HepG2 (cell line): ENCODE data around the gene NDRG3. TPM values are rescaled to one million over a fixed set of nuclear protein-coding genes. Genes with fewer than 3 reads are reported as not detected.
A peak's percentile ranks its signal among the peaks of the same experiment; 100 is the strongest.

Experiments
- ARHGAP35 ChIP-seq: sonication (generic); formaldehyde crosslinking; IDR thresholded peaks from 2 replicates; pipeline ENCODE4 v1.9.0; 2022; ENCODE audit warnings: mild to moderate bottlenecking, inconsistent platforms, moderate library complexity, missing genetic modification reagents, borderline replicate concordance
- BCL3 ChIP-seq: sonication (generic); formaldehyde crosslinking; IDR thresholded peaks from 2 replicates; pipeline ENCODE4 v1.5.1; 2020; ENCODE audit warnings: mild to moderate bottlenecking, missing genetic modification reagents, moderate library complexity
- E2F2 ChIP-seq: sonication (generic); formaldehyde crosslinking; IDR thresholded peaks from 2 replicates; pipeline ENCODE4 v1.4.0; 2020; ENCODE audit warnings: missing genetic modification reagents, borderline replicate concordance
- ELF3 ChIP-seq: IDR thresholded peaks from 2 replicates; pipeline ENCODE4 v1.6.1; 2016; ENCODE audit warnings: missing genetic modification reagents, missing compliant biosample characterization
- ETV5 ChIP-seq: IDR thresholded peaks from 2 replicates; pipeline ENCODE4 v1.6.1; 2018; ENCODE audit warnings: missing biosample characterization, missing genetic modification reagents, inconsistent platforms, borderline replicate concordance
- GFI1 ChIP-seq: sonication (generic); formaldehyde crosslinking; IDR thresholded peaks from 2 replicates; pipeline ENCODE4 v1.5.0; 2020; ENCODE audit warnings: missing genetic modification reagents, mild to moderate bottlenecking, borderline replicate concordance
- HNRNPLL ChIP-seq: fragments of 200-400 bp; formaldehyde crosslinking; IDR thresholded peaks from 2 replicates; pipeline ENCODE4 v1.6.1; 2017; ENCODE audit warnings: mild to moderate bottlenecking, low read depth, low read length; ENCODE audit not compliant: poor library complexity, severe bottlenecking
- KLF16 ChIP-seq, 2 experiments: sonication (generic) in 1 of 2; formaldehyde crosslinking in 1 of 2; IDR thresholded peaks; 2 replicates each; pipeline versions ENCODE4 v1.6.1 to v1.8.0; 2016 to 2023; ENCODE audit warnings: missing genetic modification reagents in 2 of 2, missing compliant biosample characterization in 1 of 2
- MBD4 ChIP-seq: IDR thresholded peaks from 2 replicates; pipeline ENCODE4 v1.6.1; 2012; ENCODE audit warnings: low read length, inconsistent platforms, borderline replicate concordance
- NONO ChIP-seq, 2 experiments: fragments of 450-650 bp in 1 of 2; sonication (generic) in 1 of 2; formaldehyde crosslinking in 1 of 2; IDR thresholded peaks in 1 of 2; conservative IDR thresholded peaks in 1 of 2; 2 replicates each; pipeline versions ENCODE4 v1.6.1 to v1.8.0; 2017 to 2022; ENCODE audit warnings: mild to moderate bottlenecking in 1 of 2, missing genetic modification reagents in 1 of 2, moderate library complexity in 1 of 2
- PAX8 ChIP-seq: sonication (generic); formaldehyde crosslinking; IDR thresholded peaks from 2 replicates; pipeline ENCODE4 v1.8.0; 2022; ENCODE audit warnings: mild to moderate bottlenecking, missing genetic modification reagents, borderline replicate concordance
- SYNCRIP ChIP-seq: fragments of 200-400 bp; formaldehyde crosslinking; IDR thresholded peaks from 2 replicates; pipeline ENCODE4 v1.6.1; 2018; ENCODE audit warnings: mild to moderate bottlenecking, low read depth, low read length; ENCODE audit not compliant: insufficient read depth
- ZNF20 ChIP-seq: sonication (generic); formaldehyde crosslinking; IDR thresholded peaks from 2 replicates; pipeline ENCODE4 v1.4.0; 2020; ENCODE audit warnings: mild to moderate bottlenecking, moderate library complexity, missing genetic modification reagents
- ZNF251 ChIP-seq: sonication (generic); formaldehyde crosslinking; IDR thresholded peaks from 2 replicates; pipeline ENCODE4 v1.9.0; 2021; ENCODE audit warnings: mild to moderate bottlenecking, missing genetic modification reagents
- ZNF34 ChIP-seq: sonication (generic); formaldehyde crosslinking; IDR thresholded peaks from 2 replicates; pipeline ENCODE4 v1.4.0; 2020; ENCODE audit warnings: mild to moderate bottlenecking, missing genetic modification reagents, borderline replicate concordance
- ZNF790 ChIP-seq: sonication (generic); formaldehyde crosslinking; IDR thresholded peaks from 2 replicates; pipeline ENCODE4 v1.8.0; 2022; ENCODE audit warnings: missing genetic modification reagents, mild to moderate bottlenecking, borderline replicate concordance
- polyA plus RNA-seq, 8 experiments: library from polyadenylated mRNA; depleted of rRNA in 3 of 8; stranded (reverse) in 7 of 8; unstranded in 1 of 8; fragments of >200 nt; fragmentation: Illumina TruSeq in 4 of 8; extraction: Trizol in 4 of 8; gene quantifications; 2 replicates each; pipeline versions ENCODE4 v1.2.1 to v1.2.3, GENCODE V29; 2011 to 2016; ENCODE audit warnings: low read depth in 4 of 8, missing spikeins in 1 of 8, mixed read lengths in 1 of 8; ENCODE audit not compliant: insufficient read depth in 1 of 8
- total RNA-seq, 5 experiments: library from RNA; depleted of rRNA; stranded (reverse); fragments of >200 nt; fragmentation: Illumina TruSeq; extraction: Trizol; gene quantifications; 2 replicates each; pipeline ENCODE4 v1.2.3, GENCODE V29; 2016; ENCODE audit warnings: low read depth in 1 of 5
- TF ChIP-seq, protein P1 (sequence below): sonication (generic); formaldehyde crosslinking; IDR thresholded peaks from 2 replicates; pipeline ENCODE4 v1.5.0; 2020; ENCODE audit warnings: mild to moderate bottlenecking, missing genetic modification reagents
- TF ChIP-seq, protein P2 (sequence below): sonication (generic); formaldehyde crosslinking; conservative IDR thresholded peaks from 2 replicates; pipeline ENCODE4 v1.8.1; 2023; ENCODE audit warnings: missing genetic modification reagents
- TF ChIP-seq, protein P3 (sequence below), 2 experiments: fragments of 450-650 bp in 1 of 2; sonication (generic) in 1 of 2; formaldehyde crosslinking; IDR thresholded peaks; 2 replicates each; pipeline versions ENCODE4 v1.5.0 to v1.8.0; 2020 to 2022; ENCODE audit warnings: mild to moderate bottlenecking in 1 of 2, missing genetic modification reagents in 1 of 2
- TF ChIP-seq, protein P4 (sequence below): IDR thresholded peaks from 2 replicates; pipeline ENCODE4 v1.6.1; 2016; ENCODE audit warnings: low read depth, borderline replicate concordance
- TF ChIP-seq, protein P5 (sequence below): sonication (generic); formaldehyde crosslinking; IDR thresholded peaks from 2 replicates; pipeline ENCODE4 v1.9.0; 2021; ENCODE audit warnings: missing genetic modification reagents, mild to moderate bottlenecking, borderline replicate concordance

The NDRG3 gene
- total and polyA plus RNA-seq, 2 of the 13 experiments (the other 11 are each of a cell fraction or from before 2014, with no cell fraction given) = 36.0 to 40.5 TPM

- TF ChIP-seq BCL3 (CRISPR knock-in tag) (no peak), PAX8 (no peak), ZNF790 (CRISPR knock-in tag) (no peak), SYNCRIP (no peak), ZNF34 (CRISPR knock-in tag) (no peak), MBD4 (no peak), ZNF251 (CRISPR knock-in tag) (no peak), NONO (IDR thresholded peaks at IDR 0.05) (no peak), NONO (CRISPR knock-in tag; conservative IDR thresholded peaks at IDR 0.05) (no peak), HNRNPLL (no peak), E2F2 (no peak), ARHGAP35 (CRISPR knock-in tag) (no peak), ELF3 (CRISPR knock-in tag) (no peak), GFI1 (CRISPR knock-in tag) (0 out of 2 replicates have a peak, but pooled peaks have one; percentile 2), ZNF20 (CRISPR knock-in tag) (no peak), KLF16 (CRISPR knock-in tag; IDR thresholded peaks at IDR 0.05) (no peak), ETV5 (CRISPR knock-in tag) (no peak)
- TF ChIP-seq, protein P1, sequence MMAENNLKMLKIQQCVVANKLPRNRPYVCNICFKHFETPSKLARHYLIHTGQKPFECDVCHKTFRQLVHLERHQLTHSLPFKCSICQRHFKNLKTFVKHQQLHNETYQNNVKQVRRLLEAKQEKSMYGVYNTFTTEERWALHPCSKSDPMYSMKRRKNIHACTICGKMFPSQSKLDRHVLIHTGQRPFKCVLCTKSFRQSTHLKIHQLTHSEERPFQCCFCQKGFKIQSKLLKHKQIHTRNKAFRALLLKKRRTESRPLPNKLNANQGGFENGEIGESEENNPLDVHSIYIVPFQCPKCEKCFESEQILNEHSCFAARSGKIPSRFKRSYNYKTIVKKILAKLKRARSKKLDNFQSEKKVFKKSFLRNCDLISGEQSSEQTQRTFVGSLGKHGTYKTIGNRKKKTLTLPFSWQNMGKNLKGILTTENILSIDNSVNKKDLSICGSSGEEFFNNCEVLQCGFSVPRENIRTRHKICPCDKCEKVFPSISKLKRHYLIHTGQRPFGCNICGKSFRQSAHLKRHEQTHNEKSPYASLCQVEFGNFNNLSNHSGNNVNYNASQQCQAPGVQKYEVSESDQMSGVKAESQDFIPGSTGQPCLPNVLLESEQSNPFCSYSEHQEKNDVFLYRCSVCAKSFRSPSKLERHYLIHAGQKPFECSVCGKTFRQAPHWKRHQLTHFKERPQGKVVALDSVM (CRISPR knock-in tag) = peak; percentile 49; the same call in 1 of the 2 replicates
- TF ChIP-seq, protein P2, sequence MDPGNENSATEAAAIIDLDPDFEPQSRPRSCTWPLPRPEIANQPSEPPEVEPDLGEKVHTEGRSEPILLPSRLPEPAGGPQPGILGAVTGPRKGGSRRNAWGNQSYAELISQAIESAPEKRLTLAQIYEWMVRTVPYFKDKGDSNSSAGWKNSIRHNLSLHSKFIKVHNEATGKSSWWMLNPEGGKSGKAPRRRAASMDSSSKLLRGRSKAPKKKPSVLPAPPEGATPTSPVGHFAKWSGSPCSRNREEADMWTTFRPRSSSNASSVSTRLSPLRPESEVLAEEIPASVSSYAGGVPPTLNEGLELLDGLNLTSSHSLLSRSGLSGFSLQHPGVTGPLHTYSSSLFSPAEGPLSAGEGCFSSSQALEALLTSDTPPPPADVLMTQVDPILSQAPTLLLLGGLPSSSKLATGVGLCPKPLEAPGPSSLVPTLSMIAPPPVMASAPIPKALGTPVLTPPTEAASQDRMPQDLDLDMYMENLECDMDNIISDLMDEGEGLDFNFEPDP (CRISPR knock-in tag) = no peak
- TF ChIP-seq, protein P3, sequence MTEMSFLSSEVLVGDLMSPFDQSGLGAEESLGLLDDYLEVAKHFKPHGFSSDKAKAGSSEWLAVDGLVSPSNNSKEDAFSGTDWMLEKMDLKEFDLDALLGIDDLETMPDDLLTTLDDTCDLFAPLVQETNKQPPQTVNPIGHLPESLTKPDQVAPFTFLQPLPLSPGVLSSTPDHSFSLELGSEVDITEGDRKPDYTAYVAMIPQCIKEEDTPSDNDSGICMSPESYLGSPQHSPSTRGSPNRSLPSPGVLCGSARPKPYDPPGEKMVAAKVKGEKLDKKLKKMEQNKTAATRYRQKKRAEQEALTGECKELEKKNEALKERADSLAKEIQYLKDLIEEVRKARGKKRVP (CRISPR knock-in tag; IDR thresholded peaks at IDR 0.05) = no peak
- TF ChIP-seq, protein P4, sequence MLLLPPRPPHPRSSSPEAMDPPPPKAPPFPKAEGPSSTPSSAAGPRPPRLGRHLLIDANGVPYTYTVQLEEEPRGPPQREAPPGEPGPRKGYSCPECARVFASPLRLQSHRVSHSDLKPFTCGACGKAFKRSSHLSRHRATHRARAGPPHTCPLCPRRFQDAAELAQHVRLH (CRISPR knock-in tag) = peak; percentile 63; the same call in 1 of the 2 replicates
- TF ChIP-seq, protein P5, sequence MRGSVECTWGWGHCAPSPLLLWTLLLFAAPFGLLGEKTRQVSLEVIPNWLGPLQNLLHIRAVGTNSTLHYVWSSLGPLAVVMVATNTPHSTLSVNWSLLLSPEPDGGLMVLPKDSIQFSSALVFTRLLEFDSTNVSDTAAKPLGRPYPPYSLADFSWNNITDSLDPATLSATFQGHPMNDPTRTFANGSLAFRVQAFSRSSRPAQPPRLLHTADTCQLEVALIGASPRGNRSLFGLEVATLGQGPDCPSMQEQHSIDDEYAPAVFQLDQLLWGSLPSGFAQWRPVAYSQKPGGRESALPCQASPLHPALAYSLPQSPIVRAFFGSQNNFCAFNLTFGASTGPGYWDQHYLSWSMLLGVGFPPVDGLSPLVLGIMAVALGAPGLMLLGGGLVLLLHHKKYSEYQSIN (CRISPR knock-in tag) = no peak
Measured at GRCh38 chr20:36641506-36641843, 104.4 kb downstream of the NDRG3 start (continued).
